Activated CD4-positive, alpha-beta T cell treated with anti-CD3 and anti-CD28 coated beads, Interleukin-2, amount 50 U/mL, for 48 hours (primary cell): Measurements from ENCODE around the gene EPAS1.

ENCODE experiments used
- DNase-seq, 2 experiments: peaks; one replicate each; pipeline ENCODE4 v3.0.0-alpha.2; 2020

EPAS1 gene

GRCh38 chr2:46342566-46343315 is 45.5 kb downstream of the EPAS1 start:
- DNase-seq: no peak

GRCh38 chr2:46344706-46345105 is 47.5 kb downstream of the EPAS1 start:
- no peak for DNase-seq

DNA sequence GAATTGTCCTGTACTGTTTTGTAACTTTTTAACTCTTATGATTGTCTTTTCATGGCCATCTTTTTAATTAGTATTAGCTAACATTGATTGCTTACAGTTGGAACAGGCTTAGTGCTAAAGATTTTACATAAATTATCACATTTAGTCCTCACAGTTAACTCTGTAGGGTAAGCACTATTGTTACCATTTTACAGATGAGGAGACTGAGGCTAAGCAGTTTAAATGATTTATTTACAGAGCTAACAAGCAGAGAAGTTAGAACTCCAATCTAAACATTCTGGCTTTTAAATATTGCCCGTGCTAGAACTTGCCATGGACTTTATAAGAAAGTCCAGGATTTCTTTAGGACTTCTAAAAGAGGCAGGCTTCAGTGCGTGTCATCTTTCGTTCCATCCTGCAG is 48.6 kb downstream of the EPAS1 start:
- DNase-seq: no peak

DNA sequence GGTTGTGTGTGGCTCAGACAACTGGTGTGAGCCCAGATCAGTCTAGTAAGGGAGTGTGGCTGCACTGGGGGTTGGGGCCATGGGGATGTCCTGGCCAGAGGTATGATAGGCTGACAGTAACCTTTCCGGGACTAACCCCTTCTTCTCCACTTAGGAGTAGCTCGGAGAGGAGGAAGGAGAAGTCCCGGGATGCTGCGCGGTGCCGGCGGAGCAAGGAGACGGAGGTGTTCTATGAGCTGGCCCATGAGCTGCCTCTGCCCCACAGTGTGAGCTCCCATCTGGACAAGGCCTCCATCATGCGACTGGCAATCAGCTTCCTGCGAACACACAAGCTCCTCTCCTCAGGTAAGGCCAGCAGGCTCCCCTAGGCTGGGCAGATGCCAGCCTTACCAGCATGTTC is 49.5 kb downstream of the EPAS1 start:
- DNase-seq: no peak

DNA sequence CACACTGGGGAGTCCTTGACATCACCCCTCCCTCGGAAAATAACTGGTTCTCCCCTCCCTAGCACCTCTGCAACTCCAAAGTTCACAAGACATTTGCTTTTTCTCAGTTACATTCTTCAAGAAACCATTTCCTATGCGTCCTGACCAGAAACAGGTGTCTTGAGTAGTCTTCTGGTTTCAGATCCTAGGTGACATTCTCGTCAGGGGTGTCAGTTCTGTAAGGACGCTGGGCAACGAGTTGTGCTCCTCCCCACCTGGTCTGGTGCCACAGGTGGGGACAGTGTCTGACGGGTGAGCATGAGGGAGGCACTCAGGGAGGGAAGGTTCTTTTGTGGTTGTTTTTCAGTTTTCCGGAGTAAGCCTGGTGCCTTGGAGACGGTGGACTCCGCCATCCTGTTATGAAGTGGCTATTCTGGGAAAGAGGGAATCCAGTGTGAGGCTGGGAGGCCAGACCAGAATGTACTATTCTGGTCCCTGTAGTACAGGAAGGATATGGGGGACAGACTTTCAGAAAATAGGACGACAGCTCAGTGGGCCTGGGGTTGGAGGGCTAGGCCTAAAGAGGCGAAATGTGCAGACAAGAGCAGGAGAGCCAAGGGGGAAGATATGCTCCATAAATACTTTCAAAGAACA is 50.6 kb downstream of the EPAS1 start:
- no peak for DNase-seq

- no peak for DNase-seq
Observed at GRCh38 chr2:46349115-46349547, 51.9 kb downstream of the EPAS1 start.

GRCh38 chr2:46350029-46350689 is 53.0 kb downstream of the EPAS1 start:
- DNase-seq: no peak

GRCh38 chr2:46351098-46351749 is 54.0 kb downstream of the EPAS1 start:
- peak; percentile 39 to 53 for DNase-seq

GRCh38 chr2:46351750-46352138 is 54.5 kb downstream of the EPAS1 start:
- peak; percentile 79 to 82 for DNase-seq

- DNase-seq: no peak
Observed at GRCh38 chr2:46352621-46353020, 55.4 kb downstream of the EPAS1 start.

DNA sequence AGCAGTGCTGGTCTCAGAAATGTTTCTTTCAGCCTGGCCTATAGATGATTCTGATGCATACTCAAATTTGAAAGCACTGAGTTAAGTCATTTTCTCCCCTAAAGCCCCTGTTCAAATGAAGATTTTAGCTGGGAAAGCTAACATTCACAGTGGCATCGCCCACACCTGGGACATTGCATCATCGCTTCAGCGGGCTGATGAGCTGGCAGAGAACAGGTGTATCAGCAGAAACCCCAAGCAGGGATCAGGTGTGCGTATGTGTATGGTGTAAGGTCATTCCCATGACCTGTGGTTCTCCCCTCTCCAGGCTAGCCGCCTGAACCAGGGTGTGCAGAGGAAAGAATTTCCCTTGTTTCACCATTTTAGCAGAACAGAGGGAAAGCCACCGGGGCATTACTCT is 56.3 kb downstream of the EPAS1 start:
- DNase-seq: no peak

- DNase-seq: no peak
Observed at GRCh38 chr2:46355756-46356155, 58.5 kb downstream of the EPAS1 start.

GRCh38 chr2:46356991-46357390 is 59.8 kb downstream of the EPAS1 start:
- DNase-seq: no peak

DNA sequence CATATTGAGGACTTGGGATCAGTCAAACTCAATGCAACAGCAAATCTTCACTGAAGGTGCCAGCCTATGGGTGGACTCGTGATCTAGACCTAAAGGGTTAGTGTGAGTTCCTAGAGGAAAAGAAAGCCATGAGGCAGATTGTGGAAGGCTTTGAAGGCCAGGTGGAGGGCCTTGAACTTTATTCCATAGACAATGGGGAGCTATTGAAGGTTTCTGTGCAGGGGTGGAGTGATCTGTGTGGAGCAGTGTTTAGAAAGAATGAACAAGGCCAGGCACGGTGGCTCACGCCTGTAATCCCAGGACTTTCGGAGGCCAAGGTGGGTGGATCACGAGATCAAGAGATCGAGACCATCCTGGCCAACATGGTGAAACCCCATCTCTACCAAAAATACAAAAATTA is 61.5 kb downstream of the EPAS1 start:
- no peak for DNase-seq

DNA sequence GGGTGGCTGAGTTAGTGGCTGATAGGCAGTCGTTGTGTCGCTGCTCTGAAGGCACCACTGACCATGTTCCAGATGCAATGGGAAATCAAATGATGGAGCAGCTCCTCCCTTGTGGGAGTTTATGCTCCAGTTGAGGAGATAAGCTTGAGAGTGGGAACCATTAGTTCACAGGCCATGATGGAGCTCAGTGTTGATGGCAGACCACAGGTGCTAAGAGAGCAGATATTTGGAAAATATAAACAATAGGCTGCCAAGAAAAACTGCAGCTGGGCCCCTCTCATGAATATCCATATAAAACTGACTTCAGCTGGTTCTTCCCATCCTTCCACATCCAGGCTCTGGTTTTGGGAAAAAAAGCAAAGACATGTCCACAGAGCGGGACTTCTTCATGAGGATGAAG is 63.1 kb downstream of the EPAS1 start:
- no peak for DNase-seq

GRCh38 chr2:46361920-46362666 is 64.9 kb downstream of the EPAS1 start:
- no peak for DNase-seq

- DNase-seq: no peak
Observed at GRCh38 chr2:46362667-46363012, 65.4 kb downstream of the EPAS1 start.

GRCh38 chr2:46363535-46364170 is 66.4 kb downstream of the EPAS1 start:
- no peak for DNase-seq

DNA sequence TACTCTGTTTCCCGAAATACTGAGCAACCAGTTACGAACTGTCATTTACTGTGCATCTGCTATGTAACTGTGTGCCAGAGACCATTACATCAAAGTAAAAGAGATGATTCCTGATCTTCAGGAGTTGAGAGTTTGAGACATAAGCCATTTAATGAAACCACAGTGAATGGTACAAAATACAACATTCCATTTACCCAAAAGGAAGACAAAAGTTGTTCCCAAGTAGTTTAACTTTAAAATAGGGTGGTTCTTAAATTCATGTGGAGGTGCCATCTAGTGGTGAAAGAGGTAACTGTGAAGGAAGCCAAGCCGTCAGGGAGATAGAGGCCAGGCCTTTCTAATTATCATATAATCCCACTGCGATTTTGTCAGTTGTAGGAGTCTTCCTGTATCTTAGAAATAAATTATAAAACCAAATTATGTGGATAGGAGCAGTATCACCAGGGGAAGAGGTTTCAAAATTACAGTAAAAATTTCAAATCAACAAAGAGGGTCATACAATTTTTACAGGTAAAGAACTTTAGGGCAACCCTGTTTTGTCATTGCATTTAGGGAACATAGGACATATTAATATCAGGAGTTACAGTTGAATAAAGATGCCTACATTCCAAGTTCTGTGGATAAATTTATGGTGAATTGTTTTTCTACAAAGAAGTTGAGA is 67.7 kb downstream of the EPAS1 start:
- DNase-seq: peak in 1 of 2 experiments; percentile 27

DNA sequence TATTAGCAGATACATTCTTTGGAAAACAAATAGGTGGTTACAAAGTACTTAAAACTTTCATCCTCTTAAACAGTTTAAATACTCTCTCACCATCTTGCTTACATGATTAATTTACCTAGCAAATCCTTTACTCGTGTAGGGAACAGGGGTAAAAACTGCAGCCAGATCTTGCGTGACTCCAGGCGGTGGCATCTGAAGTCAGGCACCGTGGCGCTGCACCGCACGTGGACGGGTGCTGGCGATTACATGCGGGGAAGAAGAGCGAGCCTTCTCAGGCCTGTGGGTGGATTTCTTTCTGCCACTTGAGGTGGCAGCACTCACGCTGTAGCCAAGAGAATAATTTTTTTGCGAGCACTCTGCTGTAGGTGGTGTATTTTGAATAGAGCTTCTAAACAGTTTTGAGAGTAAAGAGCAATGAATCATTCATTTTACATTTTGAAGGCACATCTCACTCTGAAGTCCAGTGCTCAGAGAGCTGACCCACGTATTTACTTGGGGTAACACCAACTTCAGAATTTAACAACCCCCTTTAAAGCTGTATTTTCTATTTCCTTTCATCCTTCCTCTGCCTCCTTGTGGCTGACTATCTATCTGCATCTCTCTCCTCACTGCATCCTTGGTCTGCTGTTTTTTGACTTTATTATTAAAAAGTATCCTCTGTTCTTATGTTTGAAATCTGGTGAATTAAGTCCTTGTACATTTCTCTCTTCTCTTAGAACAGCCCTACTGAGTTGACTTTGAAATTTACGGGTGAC is 68.9 kb downstream of the EPAS1 start:
- DNase-seq: no peak

- no peak for DNase-seq
Observed at GRCh38 chr2:46366668-46367052, 69.5 kb downstream of the EPAS1 start.
